Ecto neural progenitor cell (in vitro differentiated cells): Measurements from ENCODE around the gene LAMTOR3.

ENCODE experiments used
- DNase-seq: peaks from one replicate; pipeline ENCODE4 v3.0.0-alpha.2; 2018; ENCODE audit warnings: low spot score

The LAMTOR3 gene

GRCh38 chr4:99861120-99861905, 32.9 kb downstream of the LAMTOR3 start:
- no peak for DNase-seq

- DNase-seq = no peak
Measured at GRCh38 chr4:99860521-99860920, 33.7 kb downstream of the LAMTOR3 start.

- no peak for DNase-seq
Measured at GRCh38 chr4:99859618-99860017, 34.6 kb downstream of the LAMTOR3 start.

- DNase-seq = no peak
Measured at GRCh38 chr4:99857307-99857706, 36.9 kb downstream of the LAMTOR3 start.

DNA sequence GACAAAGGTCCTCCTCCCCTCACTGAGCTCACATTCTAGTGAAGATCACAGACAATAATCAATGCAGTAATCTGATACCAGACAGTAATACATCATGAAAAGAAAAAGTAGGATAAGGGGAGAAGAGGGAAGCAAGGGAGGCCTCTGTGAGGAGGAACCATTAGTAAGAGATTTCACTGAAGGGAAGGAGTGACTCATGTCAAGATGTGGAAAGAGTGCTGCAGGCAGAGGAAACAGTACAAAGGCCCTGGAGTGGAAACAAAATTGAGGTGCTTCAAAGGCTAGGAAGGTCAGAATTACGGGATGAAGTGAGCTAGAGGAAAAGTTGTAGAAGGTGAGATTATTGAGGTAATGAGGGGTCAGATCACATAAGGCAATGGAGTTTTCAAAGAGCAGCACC, 38.1 kb downstream of the LAMTOR3 start:
- no peak for DNase-seq

DNA sequence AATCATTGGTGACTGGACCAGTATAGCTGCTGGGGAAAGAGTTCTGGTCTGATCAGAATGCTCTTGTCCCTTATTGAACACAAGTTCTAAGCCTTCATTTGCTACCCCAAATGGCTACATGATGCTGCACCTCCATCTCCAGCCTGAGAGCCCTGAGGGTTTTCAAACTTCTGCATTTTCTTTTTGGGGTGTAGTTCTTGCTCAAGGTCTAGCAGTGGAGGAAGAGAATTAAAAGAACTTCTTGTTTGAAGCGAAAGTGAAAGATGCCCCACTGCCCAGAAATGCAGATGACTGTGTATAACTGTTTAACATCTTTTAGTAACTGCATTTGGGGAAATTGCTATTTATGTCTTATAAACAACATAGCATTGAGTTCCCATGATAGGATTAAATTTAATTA, 38.5 kb downstream of the LAMTOR3 start:
- no peak for DNase-seq

DNA sequence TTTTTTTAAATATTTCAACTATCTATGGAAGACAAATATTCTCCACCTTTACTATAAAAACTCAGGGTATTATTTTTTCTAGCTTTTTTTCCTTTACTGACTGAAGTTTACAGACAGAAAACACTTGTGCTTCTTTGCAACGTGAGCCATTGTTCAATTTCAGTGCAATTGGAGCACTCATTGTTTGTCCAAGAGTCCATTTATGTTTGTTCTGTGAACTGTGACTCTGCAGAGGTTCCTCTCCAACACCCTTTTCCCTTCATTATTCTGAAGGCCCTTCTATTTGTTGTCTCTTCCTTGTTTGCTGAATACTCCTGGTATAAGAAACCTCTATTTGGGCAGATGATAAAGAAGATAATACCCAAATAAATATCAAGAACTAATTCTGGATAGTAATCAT, 40.2 kb downstream of the LAMTOR3 start:
- DNase-seq = no peak

GRCh38 chr4:99853190-99853589, 41.0 kb downstream of the LAMTOR3 start:
- no peak for DNase-seq

GRCh38 chr4:99852199-99852749, 42.0 kb downstream of the LAMTOR3 start:
- DNase-seq = no peak

GRCh38 chr4:99848591-99849001, 45.6 kb downstream of the LAMTOR3 start:
- DNase-seq = no peak

GRCh38 chr4:99847362-99847976, 46.8 kb downstream of the LAMTOR3 start:
- DNase-seq = no peak

GRCh38 chr4:99846891-99847290, 47.3 kb downstream of the LAMTOR3 start:
- DNase-seq = no peak

DNA sequence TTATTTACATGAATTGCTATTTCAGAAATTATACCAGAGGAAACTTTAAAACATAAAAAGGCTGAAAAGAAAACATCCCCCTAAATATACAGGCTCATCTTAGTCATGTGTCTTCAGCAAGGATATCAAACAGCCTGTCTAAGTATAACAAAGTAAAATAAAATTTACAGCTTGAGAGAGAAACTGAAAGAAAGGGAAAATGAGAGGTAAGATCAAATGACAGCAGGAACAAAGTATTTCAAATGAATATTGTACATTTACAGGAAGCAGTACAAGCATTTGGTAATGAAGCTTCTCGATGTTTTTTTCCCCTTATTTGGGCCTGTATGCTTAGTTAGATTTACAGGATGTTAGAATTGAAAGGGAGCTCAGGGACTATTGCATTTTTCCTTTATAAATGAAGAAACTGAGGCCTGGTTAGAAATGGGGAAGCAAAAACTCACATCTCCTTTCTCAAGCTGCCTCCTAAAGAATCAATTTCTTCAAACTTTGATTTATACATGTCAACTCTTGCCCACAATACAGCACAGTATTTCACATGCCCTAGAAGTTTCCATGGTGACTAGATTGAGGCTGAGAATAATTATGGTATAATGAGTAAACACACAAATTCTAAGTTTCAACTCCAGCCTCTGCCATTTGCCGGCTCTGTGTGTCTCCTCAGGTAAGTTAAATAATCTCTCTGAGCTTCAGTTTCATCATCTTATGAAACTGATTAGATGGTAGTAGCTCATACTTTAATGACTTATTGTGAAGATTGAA, 48.3 kb downstream of the LAMTOR3 start:
- DNase-seq = no peak

DNA sequence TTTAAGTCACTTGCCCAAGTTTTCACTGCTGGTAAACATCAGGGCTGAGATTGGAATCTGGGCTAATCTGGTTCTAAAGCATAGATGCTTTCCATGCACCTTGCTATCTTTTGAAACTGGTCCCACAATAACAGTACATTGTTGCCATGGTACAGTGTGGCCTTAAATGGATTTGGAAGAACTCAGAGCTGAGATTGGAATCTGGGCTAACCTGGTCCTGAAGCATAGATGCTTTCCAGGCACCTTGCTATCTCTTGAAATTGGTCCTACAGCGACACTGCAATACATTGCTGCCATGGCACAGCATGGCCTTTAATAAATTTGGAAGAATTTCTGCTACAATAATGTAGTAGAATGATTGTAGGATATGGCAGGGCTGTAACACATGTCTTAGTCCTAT, 49.0 kb downstream of the LAMTOR3 start:
- no peak for DNase-seq

- DNase-seq = no peak
Measured at GRCh38 chr4:99844048-99844447, 50.2 kb downstream of the LAMTOR3 start.

GRCh38 chr4:99843413-99843812, 50.8 kb downstream of the LAMTOR3 start:
- no peak for DNase-seq

DNA sequence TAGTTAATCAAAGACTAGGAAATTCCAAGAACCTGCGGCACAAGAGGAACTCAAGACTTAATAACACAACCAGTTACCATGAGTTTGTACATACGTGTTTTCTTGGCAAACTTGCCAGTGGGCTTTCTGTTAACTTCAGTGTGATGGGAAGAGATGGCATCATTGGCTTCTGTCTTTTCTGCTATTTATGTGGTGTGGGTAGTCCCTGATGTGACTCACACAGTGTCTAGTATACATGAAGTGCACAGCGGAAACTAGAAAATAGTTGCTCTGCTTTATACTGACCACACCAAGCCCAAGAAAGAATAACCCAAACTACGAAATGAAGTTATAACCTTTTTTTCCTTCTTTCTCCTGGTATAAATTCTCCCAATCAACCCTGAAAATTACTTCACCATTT, 53.1 kb downstream of the LAMTOR3 start:
- DNase-seq = no peak

DNA sequence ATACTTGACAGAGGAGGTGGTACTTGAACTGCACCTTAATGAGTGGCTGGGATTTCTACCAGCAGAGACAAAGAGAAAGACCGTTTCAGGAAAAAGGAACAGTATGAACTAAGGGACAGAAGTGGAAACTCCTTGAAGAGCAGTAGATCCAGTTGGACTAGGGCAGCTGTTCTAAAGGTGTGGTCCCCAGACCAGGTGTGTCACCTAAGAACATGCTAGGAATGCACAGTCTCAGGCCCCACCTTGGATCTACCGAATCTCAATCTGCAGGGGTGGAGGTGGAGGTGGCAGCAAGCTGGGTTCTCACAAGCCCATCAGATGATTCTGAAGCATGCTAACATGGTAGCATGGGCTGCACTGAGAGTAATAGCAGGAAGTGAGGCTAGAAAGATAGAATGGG, 55.3 kb downstream of the LAMTOR3 start:
- no peak for DNase-seq

DNA sequence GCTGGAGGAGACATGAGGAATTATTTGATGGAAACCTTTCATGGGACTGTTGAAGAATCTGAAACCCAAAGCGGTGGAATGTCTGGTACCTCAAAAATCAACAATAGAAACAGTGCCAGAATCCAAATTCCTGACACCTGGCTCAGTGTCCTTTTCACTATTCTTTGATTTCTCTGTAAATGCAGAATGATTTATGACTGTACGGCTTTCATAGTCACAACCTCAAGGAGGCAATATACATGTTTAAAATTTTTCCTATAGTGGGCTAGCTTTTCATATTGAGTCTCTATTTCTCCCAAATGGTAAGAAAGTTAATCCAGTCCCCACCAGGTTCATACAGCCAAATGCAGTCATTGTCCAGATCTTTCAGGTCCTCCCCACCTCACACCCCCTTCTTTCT, 58.3 kb downstream of the LAMTOR3 start:
- no peak for DNase-seq

- no peak for DNase-seq
Measured at GRCh38 chr4:99834569-99834968, 59.7 kb downstream of the LAMTOR3 start.

GRCh38 chr4:99833756-99834155, 60.5 kb downstream of the LAMTOR3 start:
- DNase-seq = no peak

- no peak for DNase-seq
Measured at GRCh38 chr4:99832758-99833157, 61.5 kb downstream of the LAMTOR3 start.

DNA sequence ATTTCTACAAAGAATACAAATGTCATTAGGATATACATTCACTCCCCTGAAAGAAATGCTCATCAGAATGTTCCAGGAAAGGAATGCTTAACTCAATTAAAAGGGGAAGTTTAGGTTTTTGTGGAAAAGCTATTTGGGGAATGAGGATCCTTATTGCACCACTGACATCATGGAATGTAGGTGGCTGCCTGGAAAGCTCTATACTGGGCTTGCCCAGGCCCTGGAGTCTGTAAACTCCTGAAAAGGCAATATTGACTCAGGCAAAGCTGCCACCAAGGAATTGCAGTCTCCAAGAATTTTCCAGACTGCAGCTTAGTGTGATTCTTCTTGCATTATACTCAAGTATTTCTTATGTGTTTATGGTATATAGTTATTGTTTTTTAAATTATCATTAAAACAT, 61.9 kb downstream of the LAMTOR3 start:
- no peak for DNase-seq
